GM23338 (cell line): Measurements from ENCODE around the gene LDB1. TPM values are rescaled to one million over a fixed set of nuclear protein-coding genes. Genes with fewer than 3 reads are reported as not detected.

Source experiments
- ATAC-seq: fragments of 200-7000 bp; cut with Tn5 transposase; 3 replicates; pipeline ENCODE4 v1.9.1; 2020
- DNase-seq: peaks from one replicate; pipeline ENCODE4 v3.0.0-alpha.2; 2015; ENCODE audit warnings: low spot score
- H2AFZ ChIP-seq: fragments of 200-600 bp; sonication (generic); 2 replicates; pipeline ENCODE4 v1.8.0; 2016; ENCODE audit warnings: antibody characterized with exemption, mild to moderate bottlenecking, moderate library complexity
- H3F3A ChIP-seq: fragments of 200-600 bp; sonication (generic); replicated peaks from 2 replicates; pipeline ENCODE4 v1.8.0; 2017; ENCODE audit warnings: antibody characterized with exemption, mixed run types, low read depth
- H3K27ac ChIP-seq: fragments of 200-600 bp; sonication (generic); 2 replicates; pipeline ENCODE4 v1.6.1; 2016; ENCODE audit warnings: low read depth
- H3K27me3 ChIP-seq: fragments of 200-600 bp; sonication (generic); 2 replicates; pipeline ENCODE4 v1.8.0; 2016; ENCODE audit warnings: mild to moderate bottlenecking, mixed run types, moderate library complexity; ENCODE audit not compliant: insufficient read depth
- H3K36me3 ChIP-seq: fragments of 200-600 bp; sonication (generic); 2 replicates; pipeline ENCODE4 v1.8.0; 2016; ENCODE audit warnings: mild to moderate bottlenecking; ENCODE audit not compliant: insufficient read depth
- H3K4me1 ChIP-seq: fragments of 200-600 bp; sonication (generic); 2 replicates; pipeline ENCODE4 v1.8.0; 2016; ENCODE audit warnings: mild to moderate bottlenecking, moderate library complexity; ENCODE audit not compliant: insufficient read depth
- H3K4me2 ChIP-seq: fragments of 200-600 bp; sonication (generic); 2 replicates; pipeline ENCODE4 v1.7.1; 2017; ENCODE audit warnings: mixed run types
- H3K4me3 ChIP-seq: fragments of 200-600 bp; sonication (generic); 2 replicates; pipeline ENCODE4 v1.6.1; 2016; ENCODE audit warnings: mixed run types
- H3K79me2 ChIP-seq: fragments of 200-600 bp; sonication (generic); replicated peaks from 2 replicates; pipeline ENCODE4 v1.8.0; 2017; ENCODE audit warnings: mild to moderate bottlenecking; ENCODE audit not compliant: insufficient read depth
- H3K9me2 ChIP-seq: fragments of 200-600 bp; sonication (generic); 2 replicates; pipeline ENCODE4 v1.8.0; 2017; ENCODE audit not compliant: insufficient read depth
- H4K20me1 ChIP-seq: fragments of 200-600 bp; sonication (generic); replicated peaks from 2 replicates; pipeline ENCODE4 v1.8.0; 2017; ENCODE audit warnings: mild to moderate bottlenecking; ENCODE audit not compliant: insufficient read depth
- H3K27ac Mint-ChIP-seq: 2 replicates; pipeline ENCODE4 v1.8.0; 2020; ENCODE audit warnings: inconsistent platforms, mild to moderate bottlenecking, moderate library complexity, mixed read lengths
- H3K27me3 Mint-ChIP-seq: 3 replicates; pipeline ENCODE4 v1.8.0; 2022; ENCODE audit warnings: low read depth, mild to moderate bottlenecking, moderate library complexity, mixed read lengths, inconsistent platforms; ENCODE audit not compliant: insufficient read depth, poor library complexity
- H3K36me3 Mint-ChIP-seq: 3 replicates; pipeline ENCODE4 v1.8.0; 2021; ENCODE audit warnings: low read depth, mild to moderate bottlenecking, inconsistent platforms, moderate library complexity, mixed read lengths
- H3K4me1 Mint-ChIP-seq: 3 replicates; pipeline ENCODE4 v1.8.0; 2020; ENCODE audit warnings: mild to moderate bottlenecking, inconsistent platforms, mixed read lengths
- H3K4me3 Mint-ChIP-seq: 3 replicates; pipeline ENCODE4 v1.8.0; 2021; ENCODE audit warnings: moderate library complexity, mild to moderate bottlenecking, inconsistent platforms, mixed read lengths
- H3K9me3 Mint-ChIP-seq: 3 replicates; pipeline ENCODE4 v1.8.0; 2020; ENCODE audit warnings: moderate library complexity, mild to moderate bottlenecking, inconsistent platforms, mixed read lengths
- ETS1 ChIP-seq: IDR thresholded peaks from 2 replicates; pipeline ENCODE4 v1.6.1; 2016; ENCODE audit warnings: antibody characterized with exemption
- EZH2phosphoT487 ChIP-seq: fragments of 200-600 bp; sonication (generic); IDR thresholded peaks from one replicate; pipeline ENCODE4 v1.8.1; 2018; ENCODE audit warnings: antibody characterized with exemption; ENCODE audit not compliant: unreplicated experiment
- POLR2AphosphoS5 ChIP-seq: IDR thresholded peaks from 2 replicates; pipeline ENCODE4 v1.6.1; 2016; ENCODE audit warnings: antibody characterized with exemption, low read depth
- ZNF114 ChIP-seq: fragments of 250-450 bp; sonication (Bioruptor Pico); IDR thresholded peaks from 2 replicates; pipeline ENCODE4 v1.5.0; 2020; ENCODE audit warnings: mild to moderate bottlenecking, moderate library complexity
- polyA plus RNA-seq: library from polyadenylated mRNA; unstranded; fragments of >200 nt; fragmentation: Nextera tagmentation; extraction: Ambion mirVana; gene quantifications from 2 replicates; pipeline ENCODE4 v1.2.1, GENCODE V29; 2016
- total RNA-seq: library from RNA; depleted of rRNA; stranded (reverse); fragments of >200 nt; shearing (Covaris generic); gene quantifications from 2 replicates; pipeline ENCODE4 v1.2.3, GENCODE V29; 2014

The LDB1 gene
- total and polyA plus RNA-seq, 2 experiments from 2014 or later: 16.3 to 69.3 TPM

- Mint-ChIP-seq H3K36me3 (peaks cover 29% of the 10 kb centered on the region), H3K9me3 (no peaks in the 10 kb centered on the region; the same call in 1 of the 3 replicates), H3K4me3 (peak overlapping the region; percentile 89), H3K27ac (peak overlapping the region; percentile 88), H3K4me1 (peaks cover 66% of the 10 kb centered on the region), H3K27me3 (peaks cover 20% of the 10 kb centered on the region)
- DNase-seq: peak; percentile 97
- peaks cover 86% of the 10 kb centered on the region for H3K79me2 ChIP-seq
- H3K36me3 ChIP-seq: peaks cover 13% of the 10 kb centered on the region
- TF ChIP-seq ETS1 (peak; percentile 61; the same call in 1 of the 2 replicates), EZH2phosphoT487 (no peak), ZNF114 (CRISPR knock-in tag) (no peak), POLR2AphosphoS5 (peak; percentile 96)
- H3K27me3 ChIP-seq: no peaks in the 10 kb centered on the region
- H3K9me2 ChIP-seq: no peaks in the 10 kb centered on the region
- H3F3A ChIP-seq: peaks cover 20% of the 10 kb centered on the region; the same call in 1 of the 2 replicates
- peaks cover 54% of the 10 kb centered on the region for H3K4me1 ChIP-seq
- H3K4me3 ChIP-seq: peak overlapping the region; percentile 95
- peak; percentile 64 for ATAC-seq
- H4K20me1 ChIP-seq: peaks cover 28% of the 10 kb centered on the region
- H2AFZ ChIP-seq: no peak overlapping the region
- peak overlapping the region; percentile 95 for H3K27ac ChIP-seq
- H3K4me2 ChIP-seq: peak overlapping the region; percentile 80
Observed at GRCh38 chr10:102114861-102115618, 5.1 kb downstream of the LDB1 start.

GRCh38 chr10:102113956-102114857, 6.0 kb downstream of the LDB1 start:
- peak overlapping the region; percentile 88 for H3K27ac Mint-ChIP-seq
- H3K4me2 ChIP-seq: peak overlapping the region; percentile 97
- no peaks in the 10 kb centered on the region for H3K9me2 ChIP-seq
- no peak for TF ChIP-seq POLR2AphosphoS5
- no peak for TF ChIP-seq ETS1
- peaks cover 22% of the 10 kb centered on the region; the same call in 1 of the 2 replicates for H3F3A ChIP-seq
- H3K36me3 Mint-ChIP-seq: peaks cover 37% of the 10 kb centered on the region
- H3K27me3 ChIP-seq: no peaks in the 10 kb centered on the region
- H3K9me3 Mint-ChIP-seq: no peaks in the 10 kb centered on the region; the same call in 1 of the 3 replicates
- H3K27me3 Mint-ChIP-seq: peaks cover 18% of the 10 kb centered on the region
- no peak overlapping the region for H2AFZ ChIP-seq
- peaks cover 34% of the 10 kb centered on the region for H4K20me1 ChIP-seq
- DNase-seq: peak; percentile 55
- peak overlapping the region; percentile 45; the same call in 1 of the 2 replicates for H3K27ac ChIP-seq
- H3K36me3 ChIP-seq: peaks cover 19% of the 10 kb centered on the region
- peak overlapping the region; percentile 95 for H3K4me3 ChIP-seq
- peak; percentile 12 for ATAC-seq
- H3K4me1 ChIP-seq: peaks cover 54% of the 10 kb centered on the region
- peaks cover 79% of the 10 kb centered on the region for H3K79me2 ChIP-seq
- peaks cover 65% of the 10 kb centered on the region for H3K4me1 Mint-ChIP-seq
- peak overlapping the region; percentile 89 for H3K4me3 Mint-ChIP-seq
